ENCODE results near the gene SEC22C. TPM values are rescaled to one million over a fixed set of nuclear protein-coding genes. Genes with fewer than 3 reads are reported as not detected.

Gene SEC22C
- total RNA-seq, 1 experiment from 2014 or later = 38.1 TPM

DNA sequence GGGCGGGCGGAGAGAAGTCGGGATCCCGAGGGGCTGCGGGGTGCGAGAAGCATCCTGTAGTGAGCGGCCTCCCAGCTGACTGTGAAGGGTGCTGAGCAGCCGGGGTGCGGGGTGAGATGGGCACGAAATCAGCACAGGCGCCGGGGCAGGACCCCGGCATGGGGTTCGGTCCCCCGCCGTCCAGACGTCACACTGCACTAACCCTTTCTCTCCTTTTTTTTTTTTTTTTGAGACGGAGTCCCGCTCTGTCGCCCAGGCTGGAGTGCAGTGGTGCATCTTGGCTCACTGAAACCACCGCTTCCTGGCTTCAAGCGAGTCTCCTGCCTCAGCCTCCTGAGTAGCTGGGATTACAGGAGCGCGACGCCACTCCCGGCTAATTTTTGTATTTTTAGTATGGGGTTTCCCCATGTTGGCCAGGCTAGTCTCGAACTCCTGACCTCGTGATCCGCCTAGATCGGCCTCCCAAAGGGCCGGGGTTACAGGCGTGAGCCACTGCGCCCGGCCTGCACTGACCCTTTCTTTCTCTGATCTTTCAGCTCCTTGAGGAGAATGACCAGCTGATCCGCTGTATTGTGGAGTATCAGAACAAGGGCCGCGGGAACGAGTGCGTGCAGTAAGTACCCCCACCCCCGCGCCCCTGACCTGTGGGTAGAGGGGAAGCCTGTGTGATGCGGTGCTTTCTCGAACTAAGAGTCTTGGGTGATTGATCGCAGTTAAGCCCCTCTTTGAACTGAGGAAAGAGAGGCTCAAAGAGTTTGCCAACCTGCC is 9.4 kb upstream of the SEC22C start:
- Histone ChIP-seq H4K20me1 (ENCODE audit: insufficient read depth) (no peaks in the 10 kb centered on the region), H3K4me1 (replicated peaks; ENCODE audit: insufficient read depth) (peaks cover 21% of the 10 kb centered on the region), H3K4me3 (peak overlapping the region; percentile 65), H3K4me2 (peak overlapping the region; percentile 90), H3K36me3 (ENCODE audit: low read depth) (0 out of 2 replicates have a peak, but pooled peaks cover 5% of the 10 kb centered on the region), H3F3A (ENCODE audit: insufficient read depth, low read depth) (peaks cover 35% of the 10 kb centered on the region), H3K79me2 (ENCODE audit: low read depth) (peaks cover 21% of the 10 kb centered on the region), H3K9me3 (ENCODE audit: insufficient read depth, low read depth) (no peaks in the 10 kb centered on the region), H3K27me3 (ENCODE audit: insufficient read depth, low read depth) (no peaks in the 10 kb centered on the region), H3K27ac (peak overlapping the region; percentile 26), H2AFZ (peak overlapping the region; percentile 55; the same call in 1 of the 2 replicates), H3K9me2 (ENCODE audit: insufficient read depth) (no peaks in the 10 kb centered on the region)
- CTCF ChIA-PET = interaction anchor here (0.6 to 0.7 kb wide), 3 partner anchors 39 to 1750 kb away, joined by 3 to 17 read pairs (median 3); no protein-coding TSS in a partner anchor
- BruUV-seq (replicated peaks) = no TSS peak
- intact Hi-C loops (cut with micrococcal nuclease; ENCODE audit: unreplicated experiment) = loop anchor here (1.0 to 5.0 kb wide), 2 partner anchors 9 to 216 kb away; partner anchors contain the start of gene ACKR2
- TF ChIP-seq EZH2 (IDR thresholded peaks at IDR 0.05; ENCODE audit: low read depth) = no peak
- no peak for TF ChIP-seq CTCF (conservative IDR thresholded peaks at IDR 0.05)
- no peak for DNase-seq
- POLR2A ChIA-PET (ENCODE audit: unreplicated experiment) = interaction anchor here (0.5 to 0.8 kb wide), 6 partner anchors 9 to 659 kb away, joined by 3 to 17 read pairs (median 6); partner anchors contain the start of genes NKTR and ULK4

GRCh38 chr3:42589382-42590109 is 7.8 kb upstream of the SEC22C start:
- TSS peak; percentile 69 for BruUV-seq (replicated peaks)
- intact Hi-C loops (cut with micrococcal nuclease; ENCODE audit: unreplicated experiment) = loop anchor here (1.0 to 5.0 kb wide), 2 partner anchors 7 to 218 kb away; partner anchors contain the start of gene ACKR2

More at GRCh38 chr3:42589382-42590109, 7.8 kb upstream of the SEC22C start:
- peaks cover 20% of the 10 kb centered on the region for H3F3A ChIP-seq (ENCODE audit: insufficient read depth, low read depth)
- H3K4me2 ChIP-seq = peak overlapping the region; percentile 82
- no peaks in the 10 kb centered on the region for H3K27me3 ChIP-seq (ENCODE audit: insufficient read depth, low read depth)
- H3K36me3 ChIP-seq (ENCODE audit: low read depth) = no peaks in the 10 kb centered on the region
- ChIA-PET POLR2A (ENCODE audit: unreplicated experiment) (no interaction called here), CTCF (no interaction called here)
- no peaks in the 10 kb centered on the region for H3K9me2 ChIP-seq (ENCODE audit: insufficient read depth)
- H3K4me3 ChIP-seq = peak overlapping the region; percentile 55
- peaks cover 21% of the 10 kb centered on the region for H3K79me2 ChIP-seq (ENCODE audit: low read depth)
- TF ChIP-seq EZH2 (IDR thresholded peaks at IDR 0.05; ENCODE audit: low read depth) (no peak), CTCF (conservative IDR thresholded peaks at IDR 0.05) (no peak)
- peak overlapping the region; percentile 86 for H2AFZ ChIP-seq
- no peak for DNase-seq
- peak overlapping the region; percentile 50; the same call in 1 of the 2 replicates for H3K27ac ChIP-seq
- no peaks in the 10 kb centered on the region for H4K20me1 ChIP-seq (ENCODE audit: insufficient read depth)
- no peaks in the 10 kb centered on the region for H3K9me3 ChIP-seq (ENCODE audit: insufficient read depth, low read depth)
- H3K4me1 ChIP-seq (replicated peaks; ENCODE audit: insufficient read depth) = peaks cover 21% of the 10 kb centered on the region
